Liver (tissue), 9 donors: ENCODE results near the gene WDFY1. TPM values are rescaled to one million over a fixed set of nuclear protein-coding genes. Genes with fewer than 3 reads are reported as not detected.

Source experiments
- DNase-seq: peaks from one replicate; pipeline ENCODE4 v3.0.0-alpha.2; 2017; ENCODE audit warnings: low spot score
- H3K27ac ChIP-seq, 2 donors: one replicate each; pipeline ENCODE4 v1.7.0; 2013; ENCODE audit warnings: inconsistent platforms in 2 of 2, low read length in 2 of 2, control low read depth in 1 of 2, low read depth in 1 of 2, mild to moderate bottlenecking in 1 of 2
- H3K27me3 ChIP-seq, 4 donors: one replicate each; pipeline versions ENCODE4 v1.6.1 to v1.7.0; 2013; ENCODE audit warnings: low read length in 3 of 4, inconsistent platforms in 1 of 4, mild to moderate bottlenecking in 1 of 4, moderate library complexity in 1 of 4; ENCODE audit not compliant: control insufficient read depth in 4 of 4, insufficient read depth in 4 of 4
- H3K36me3 ChIP-seq, 4 donors: one replicate each; pipeline versions ENCODE4 v1.6.1 to v1.7.0; 2013; ENCODE audit warnings: low read length in 3 of 4, mild to moderate bottlenecking in 3 of 4, low read depth in 1 of 4, moderate library complexity in 1 of 4; ENCODE audit not compliant: control insufficient read depth in 4 of 4, insufficient read depth in 3 of 4
- H3K4me1 ChIP-seq, 4 donors: one replicate each; pipeline versions ENCODE4 v1.6.1 to v1.7.0; 2013; ENCODE audit warnings: low read length in 3 of 4, mild to moderate bottlenecking in 3 of 4, moderate library complexity in 1 of 4; ENCODE audit not compliant: control insufficient read depth in 4 of 4, insufficient read depth in 4 of 4
- H3K4me3 ChIP-seq, 3 donors: one replicate each; pipeline versions ENCODE4 v1.6.1 to v1.7.0; 2013; ENCODE audit warnings: low read length in 3 of 3, control low read depth in 1 of 3, low read depth in 1 of 3, mild to moderate bottlenecking in 1 of 3
- H3K9ac ChIP-seq, 2 donors: one replicate each; pipeline ENCODE4 v1.7.0; 2013; ENCODE audit warnings: low read length in 2 of 2, mild to moderate bottlenecking in 2 of 2, moderate library complexity in 2 of 2, control low read depth in 1 of 2, low read depth in 1 of 2
- H3K9me3 ChIP-seq, 4 donors: one replicate each; pipeline versions ENCODE4 v1.6.1 to v1.7.0; 2013; ENCODE audit warnings: low read length in 3 of 4; ENCODE audit not compliant: control insufficient read depth in 4 of 4
- ATF3 ChIP-seq: IDR thresholded peaks from 2 replicates; pipeline ENCODE4 v1.6.1; 2016; ENCODE audit warnings: antibody characterized with exemption
- CTCF ChIP-seq: fragments of 150-350 bp; IDR thresholded peaks from 2 replicates; pipeline ENCODE4 v1.5.1; 2017; ENCODE audit warnings: improper control_type of control experiment, low read depth, low read length; ENCODE audit not compliant: missing input control
- EGR1 ChIP-seq, 2 donors: IDR thresholded peaks; 2 replicates each; pipeline ENCODE4 v1.6.1; 2016 to 2018; ENCODE audit warnings: antibody characterized with exemption in 2 of 2, low read depth in 2 of 2
- FOXA1 ChIP-seq: IDR thresholded peaks from 2 replicates; pipeline ENCODE4 v1.6.1; 2016; ENCODE audit warnings: antibody characterized with exemption
- FOXA2 ChIP-seq: IDR thresholded peaks from 2 replicates; pipeline ENCODE4 v1.6.1; 2016; ENCODE audit warnings: antibody characterized with exemption
- GABPA ChIP-seq, 2 donors: IDR thresholded peaks in 1 of 2; conservative IDR thresholded peaks in 1 of 2; 2 replicates each; pipeline ENCODE4 v1.6.1; 2016; ENCODE audit warnings: antibody characterized with exemption in 2 of 2, mild to moderate bottlenecking in 1 of 2, moderate library complexity in 1 of 2
- HNF4A ChIP-seq, 2 donors: conservative IDR thresholded peaks; 2 replicates each; pipeline ENCODE4 v1.6.1; 2016; ENCODE audit warnings: antibody characterized with exemption in 2 of 2, mild to moderate bottlenecking in 2 of 2
- HNF4G ChIP-seq: IDR thresholded peaks from 2 replicates; pipeline ENCODE4 v1.6.1; 2016; ENCODE audit warnings: antibody characterized with exemption
- JUND ChIP-seq, 2 donors: IDR thresholded peaks; 2 replicates each; pipeline ENCODE4 v1.6.1; 2016; ENCODE audit warnings: antibody characterized with exemption in 2 of 2
- MAX ChIP-seq: IDR thresholded peaks from 2 replicates; pipeline ENCODE4 v1.6.1; 2016; ENCODE audit warnings: antibody characterized with exemption
- NR2F2 ChIP-seq: IDR thresholded peaks from 2 replicates; pipeline ENCODE4 v1.6.1; 2016; ENCODE audit warnings: antibody characterized with exemption
- REST ChIP-seq: IDR thresholded peaks from 2 replicates; pipeline ENCODE4 v1.6.1; 2016; ENCODE audit warnings: antibody characterized with exemption, mild to moderate bottlenecking
- RXRA ChIP-seq, 2 donors: IDR thresholded peaks; 2 replicates each; pipeline ENCODE4 v1.6.1; 2017 to 2018; ENCODE audit warnings: antibody characterized with exemption in 2 of 2, mild to moderate bottlenecking in 1 of 2
- SP1 ChIP-seq: IDR thresholded peaks from 2 replicates; pipeline ENCODE4 v1.6.1; 2018; ENCODE audit warnings: antibody characterized with exemption, mild to moderate bottlenecking
- TAF1 ChIP-seq: conservative IDR thresholded peaks from 2 replicates; pipeline ENCODE4 v1.6.1; 2016; ENCODE audit warnings: antibody characterized with exemption, mild to moderate bottlenecking
- YY1 ChIP-seq: IDR thresholded peaks from 2 replicates; pipeline ENCODE4 v1.6.1; 2016; ENCODE audit warnings: antibody characterized with exemption, mild to moderate bottlenecking
- ZBTB33 ChIP-seq: IDR thresholded peaks from 2 replicates; pipeline ENCODE4 v1.6.1; 2016; ENCODE audit warnings: antibody characterized with exemption
- WGBS: extraction: QIAGEN DNeasy Blood & Tissue Kit; methylation state at CpG from one replicate; pipeline ENCODE4 v1.1.7; 2013; 5-methylcytosine and 5-hydroxymethylcytosine counted together
- polyA plus RNA-seq, 2 donors: library from polyadenylated mRNA; stranded (reverse) in 1 of 2; unstranded in 1 of 2; fragments of 200-250 nt in 1 of 2; fragments of >200 nt in 1 of 2; fragmentation: Nextera tagmentation in 1 of 2; extraction: Ambion mirVana in 1 of 2; gene quantifications; one replicate each; pipeline versions ENCODE4 v1.2.1 to v1.2.3, GENCODE V29; 2013 to 2015
- total RNA-seq, 2 donors: library from RNA; depleted of rRNA; stranded (reverse); fragments of >200 nt; gene quantifications; one replicate each; pipeline ENCODE4 v1.2.3, GENCODE V29; 2014
- donor health status: healthy.
- donor health status: healthy.
- donor health status: healthy.
- donor health status: healthy.
- donor health status: healthy.

Gene WDFY1
- total and polyA plus RNA-seq, 4 donors: 12.0 to 34.2 (median 24.1) TPM

GRCh38 chr2:223908304-223908998 lies 36.7 kb downstream of the WDFY1 start (continued):
- TF ChIP-seq CTCF (no peak), YY1 (peak; percentile 74), RXRA (IDR thresholded peaks at IDR 0.05) (peak; percentile 94 to 97), ATF3 (no peak)

- Histone ChIP-seq H3K9ac (no peak overlapping the region), H3K27ac (no peak overlapping the region), H3K4me3 (no peak overlapping the region), H3K27me3 (no peaks in the 10 kb centered on the region), H3K36me3 (peaks cover 0 to 4% (median 3%) of the 10 kb centered on the region in 4 donors), H3K4me1 (peaks cover 14 to 22% (median 19%) of the 10 kb centered on the region in 4 donors), H3K9me3 (no peaks in the 10 kb centered on the region)
- TF ChIP-seq YY1 (no peak), RXRA (IDR thresholded peaks at IDR 0.05) (no peak), HNF4A (conservative IDR thresholded peaks at IDR 0.05) (no peak), SP1 (no peak), JUND (IDR thresholded peaks at IDR 0.05) (no peak), HNF4G (no peak), GABPA (IDR thresholded peaks at IDR 0.05 in 1 of 2, conservative IDR thresholded peaks at IDR 0.05 in 1 of 2) (no peak), ATF3 (no peak), EGR1 (IDR thresholded peaks at IDR 0.05; ENCODE audit: low read depth in 2 of 2) (no peak), REST (no peak), ZBTB33 (no peak), NR2F2 (no peak), TAF1 (no peak), MAX (no peak), FOXA2 (no peak), FOXA1 (no peak)
- 91% methylated on average over 2 of the region's 2 CpGs for WGBS
- no peak for DNase-seq
Observed at GRCh38 chr2:223905996-223906395, 39.1 kb downstream of the WDFY1 start.
